Activated naive CD4-positive, alpha-beta T cell treated with anti-CD3 and anti-CD28 coated beads, Interleukin-2, amount 10 ng/mL, durations not matched to agents 7 days and 5 days (primary cell): ENCODE data around the gene APBB2.

Source experiments
- CTCF ChIA-PET: fragments of 350-600 bp; sonication (Branson Sonifier 250); formaldehyde crosslinking; loops from one replicate; lab custom pipeline; 2021; ENCODE audit warnings: antibody characterized with exemption; lab: Charles Lee
- DNase-seq: peaks from one replicate; pipeline ENCODE4 v3.0.0-alpha.2; 2020
- H3K27ac Mint-ChIP-seq: one replicate; pipeline ENCODE4 v1.8.0; 2021; ENCODE audit warnings: mild to moderate bottlenecking, moderate library complexity, mixed read lengths
- H3K27me3 Mint-ChIP-seq: one replicate; pipeline ENCODE4 v1.8.0; 2021; ENCODE audit warnings: mild to moderate bottlenecking, mixed read lengths
- H3K36me3 Mint-ChIP-seq: one replicate; pipeline ENCODE4 v1.8.0; 2021; ENCODE audit warnings: mixed read lengths
- H3K4me1 Mint-ChIP-seq: one replicate; pipeline ENCODE4 v1.8.0; 2021; ENCODE audit warnings: mixed read lengths
- H3K4me3 Mint-ChIP-seq: one replicate; pipeline ENCODE4 v1.8.0; 2021; ENCODE audit warnings: mild to moderate bottlenecking, moderate library complexity, mixed read lengths
- H3K9me3 Mint-ChIP-seq: one replicate; pipeline ENCODE4 v1.8.0; 2021; ENCODE audit warnings: mixed read lengths

The APBB2 gene

DNA sequence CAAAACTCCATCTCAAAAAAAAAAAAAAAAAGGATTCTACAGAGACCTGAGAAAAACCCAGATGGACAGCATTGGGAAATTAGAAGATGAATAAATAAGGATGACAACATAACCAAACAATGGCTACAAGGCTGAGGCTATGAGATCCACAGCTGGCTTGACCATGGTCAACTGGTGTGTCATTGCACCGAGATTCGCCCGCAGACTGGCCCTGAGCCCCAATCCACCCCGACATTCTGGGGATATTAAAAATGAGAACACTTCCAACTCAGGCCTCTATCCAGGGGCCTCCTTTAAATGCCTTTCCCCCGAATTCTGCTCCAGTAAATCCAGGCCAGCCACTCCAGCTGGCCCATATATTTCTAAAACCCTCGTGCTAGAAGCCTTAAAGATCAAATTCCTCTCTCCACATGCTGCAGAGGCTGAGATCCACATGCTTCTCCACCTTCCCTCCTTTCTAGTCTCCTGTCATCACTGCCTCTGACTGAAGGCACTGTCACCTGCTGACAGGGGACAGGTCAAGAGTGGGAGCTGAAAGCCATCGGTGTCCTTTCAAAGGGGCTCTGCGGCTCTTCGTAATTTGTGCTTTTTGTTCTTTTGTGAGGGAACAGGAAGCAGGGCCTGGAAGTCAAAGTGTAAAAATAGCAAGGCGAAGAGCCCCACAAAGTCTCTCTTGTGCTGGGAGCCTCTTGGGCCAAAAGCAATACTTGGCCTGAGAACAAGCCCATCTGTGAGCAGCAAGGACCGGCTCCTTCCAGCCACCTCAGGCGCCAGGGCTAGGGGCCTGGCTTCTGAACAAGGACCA lies 260.9 kb downstream of the APBB2 start:
- H3K9me3 Mint-ChIP-seq = no peaks in the 10 kb centered on the region
- H3K4me3 Mint-ChIP-seq = no peak overlapping the region
- no peaks in the 10 kb centered on the region for H3K36me3 Mint-ChIP-seq
- no peaks in the 10 kb centered on the region for H3K4me1 Mint-ChIP-seq
- no peak overlapping the region for H3K27ac Mint-ChIP-seq
- CTCF ChIA-PET = no interaction called here
- DNase-seq = no peak
- H3K27me3 Mint-ChIP-seq = no peaks in the 10 kb centered on the region

DNA sequence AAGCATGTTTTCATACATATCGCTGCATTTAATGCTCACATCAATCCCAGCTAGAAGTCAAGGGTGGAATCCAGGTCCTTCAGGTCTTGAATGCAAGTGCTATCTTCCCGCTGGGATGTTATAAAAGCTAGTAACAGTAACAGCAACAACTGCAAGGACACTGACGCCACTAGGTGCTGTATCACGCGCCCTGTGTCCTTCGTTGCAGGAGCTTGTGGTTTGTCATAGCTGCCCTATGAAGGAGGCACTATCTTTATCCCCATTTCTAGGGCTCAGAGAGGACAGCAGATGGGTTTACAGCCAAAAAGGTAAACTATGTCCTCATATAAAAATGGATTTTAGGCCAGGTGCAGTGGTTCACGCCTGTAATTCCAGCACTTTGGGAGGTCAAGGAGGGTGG lies 261.7 kb downstream of the APBB2 start:
- H3K4me1 Mint-ChIP-seq = no peaks in the 10 kb centered on the region
- no peak overlapping the region for H3K4me3 Mint-ChIP-seq
- no peaks in the 10 kb centered on the region for H3K9me3 Mint-ChIP-seq
- no peak for DNase-seq
- no peaks in the 10 kb centered on the region for H3K27me3 Mint-ChIP-seq
- CTCF ChIA-PET = no interaction called here
- H3K36me3 Mint-ChIP-seq = no peaks in the 10 kb centered on the region
- H3K27ac Mint-ChIP-seq = no peak overlapping the region

DNA sequence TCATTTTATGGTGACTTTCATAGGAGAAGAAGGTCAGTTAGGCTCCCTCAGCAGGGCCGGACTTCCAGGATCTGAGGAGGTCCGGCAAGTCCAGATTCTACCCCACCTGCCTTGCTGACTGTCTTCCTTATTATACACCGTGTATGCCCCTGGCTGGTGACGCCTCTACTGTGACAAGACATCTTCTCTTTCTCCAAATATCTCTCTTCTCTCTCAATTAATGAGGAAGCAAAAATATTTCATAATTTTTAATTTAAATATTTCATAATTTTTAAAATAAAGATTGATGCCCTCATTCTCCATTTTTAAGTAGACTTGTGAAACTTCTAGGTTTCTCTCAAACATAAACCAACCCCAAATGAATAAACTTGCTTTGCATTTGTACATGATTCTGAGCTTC lies 262.1 kb downstream of the APBB2 start:
- no peaks in the 10 kb centered on the region for H3K36me3 Mint-ChIP-seq
- CTCF ChIA-PET = interaction anchor here (0.7 kb wide), 1 partner anchor 9 kb away, joined by 3 read pairs; no protein-coding TSS in a partner anchor

DNA sequence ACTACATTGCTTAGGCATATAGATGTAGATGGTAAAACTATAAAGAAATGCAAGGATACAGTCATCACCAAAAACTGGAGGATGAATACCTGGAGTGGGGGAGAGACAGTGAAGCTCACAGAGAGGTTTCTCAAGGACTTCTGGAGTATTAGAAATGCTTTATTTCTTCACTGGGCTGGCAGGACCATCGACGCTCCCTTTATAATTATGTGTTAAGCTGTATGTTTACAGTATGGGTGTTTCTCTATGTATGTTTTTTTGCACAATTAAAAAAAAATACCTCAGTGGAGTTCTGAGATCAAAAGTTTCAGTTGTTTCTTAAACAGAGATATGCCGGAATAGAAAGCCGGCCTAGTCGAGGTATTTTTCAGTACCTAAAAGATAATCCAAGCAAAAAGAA lies 263.3 kb downstream of the APBB2 start:
- no peaks in the 10 kb centered on the region for H3K9me3 Mint-ChIP-seq
- H3K27ac Mint-ChIP-seq = no peak overlapping the region
- CTCF ChIA-PET = interaction anchor here (0.7 kb wide), 1 partner anchor 26 kb away, joined by 3 read pairs; no protein-coding TSS in a partner anchor
- no peak overlapping the region for H3K4me3 Mint-ChIP-seq
- H3K27me3 Mint-ChIP-seq = no peaks in the 10 kb centered on the region
- no peaks in the 10 kb centered on the region for H3K4me1 Mint-ChIP-seq
- DNase-seq = no peak
- H3K36me3 Mint-ChIP-seq = no peaks in the 10 kb centered on the region

More for the DNA sequence above, 262.1 kb downstream of the APBB2 start:
- Mint-ChIP-seq H3K9me3 (no peaks in the 10 kb centered on the region), H3K27me3 (no peaks in the 10 kb centered on the region), H3K4me1 (no peaks in the 10 kb centered on the region), H3K4me3 (no peak overlapping the region), H3K27ac (no peak overlapping the region)
- DNase-seq = no peak

DNA sequence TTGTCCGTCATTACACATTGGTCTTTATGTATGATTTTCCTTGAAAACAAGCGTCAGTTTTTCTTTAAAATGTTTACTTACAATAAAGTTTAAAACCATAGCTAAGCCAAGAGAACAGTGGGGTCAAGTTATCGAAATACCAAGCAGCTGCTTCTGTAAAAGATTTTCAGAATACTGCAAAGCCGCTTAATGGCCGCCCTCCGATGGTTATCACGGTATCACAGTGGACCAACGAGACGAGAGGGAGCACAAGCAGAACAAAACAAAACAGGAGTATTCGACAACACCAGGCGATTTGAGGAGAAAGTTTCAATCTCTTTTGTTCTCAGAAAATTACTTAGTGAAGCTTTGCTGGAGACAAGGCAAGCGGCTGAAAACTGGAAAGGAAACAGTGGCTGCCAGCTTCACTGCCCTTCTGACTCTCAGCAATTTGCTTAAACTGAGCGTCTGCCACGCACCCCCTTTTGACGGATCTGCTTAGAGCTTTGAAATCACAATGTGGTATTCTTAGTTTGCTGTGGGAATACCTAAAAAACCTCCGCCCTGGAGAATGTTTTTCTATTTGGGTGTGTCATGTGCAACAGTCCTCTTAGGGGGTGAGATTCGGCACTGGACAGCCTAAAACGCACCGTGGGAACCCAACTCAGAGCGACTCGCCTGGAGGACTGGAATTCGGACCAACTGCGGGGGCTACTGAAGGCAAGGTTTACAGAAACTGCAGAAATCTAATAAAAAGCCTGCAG lies 264.8 kb downstream of the APBB2 start:
- no peaks in the 10 kb centered on the region for H3K9me3 Mint-ChIP-seq
- no peaks in the 10 kb centered on the region for H3K36me3 Mint-ChIP-seq
- CTCF ChIA-PET = interaction anchor here (0.6 kb wide), 1 partner anchor 49 kb away, joined by 3 read pairs; no protein-coding TSS in a partner anchor
- no peaks in the 10 kb centered on the region for H3K27me3 Mint-ChIP-seq
- H3K27ac Mint-ChIP-seq = no peak overlapping the region
- no peak overlapping the region for H3K4me3 Mint-ChIP-seq
- H3K4me1 Mint-ChIP-seq = no peaks in the 10 kb centered on the region
- DNase-seq = no peak

DNA sequence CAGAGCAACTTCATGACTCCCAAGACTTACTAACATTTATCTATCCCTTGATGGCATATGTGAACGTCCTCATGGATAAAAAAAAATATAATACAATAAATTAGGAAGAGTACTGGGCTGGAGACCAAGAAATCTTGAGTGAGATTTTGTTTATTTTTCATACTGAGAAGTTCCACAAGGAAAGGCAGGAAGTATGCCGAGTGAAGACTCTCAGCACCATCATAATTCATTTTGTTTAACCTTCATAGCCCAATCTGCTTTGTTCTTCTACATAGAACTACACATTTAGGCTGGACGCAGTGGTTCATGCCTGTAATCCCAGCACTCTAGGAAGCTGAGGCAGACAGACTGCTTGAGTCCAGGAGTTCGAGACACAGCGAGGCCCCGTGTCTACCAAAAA lies 266.3 kb downstream of the APBB2 start:
- H3K27ac Mint-ChIP-seq = no peak overlapping the region
- H3K36me3 Mint-ChIP-seq = no peaks in the 10 kb centered on the region
- no peaks in the 10 kb centered on the region for H3K4me1 Mint-ChIP-seq
- H3K27me3 Mint-ChIP-seq = no peaks in the 10 kb centered on the region
- H3K4me3 Mint-ChIP-seq = no peak overlapping the region
- no peaks in the 10 kb centered on the region for H3K9me3 Mint-ChIP-seq
- no peak for DNase-seq
- CTCF ChIA-PET = no interaction called here

DNA sequence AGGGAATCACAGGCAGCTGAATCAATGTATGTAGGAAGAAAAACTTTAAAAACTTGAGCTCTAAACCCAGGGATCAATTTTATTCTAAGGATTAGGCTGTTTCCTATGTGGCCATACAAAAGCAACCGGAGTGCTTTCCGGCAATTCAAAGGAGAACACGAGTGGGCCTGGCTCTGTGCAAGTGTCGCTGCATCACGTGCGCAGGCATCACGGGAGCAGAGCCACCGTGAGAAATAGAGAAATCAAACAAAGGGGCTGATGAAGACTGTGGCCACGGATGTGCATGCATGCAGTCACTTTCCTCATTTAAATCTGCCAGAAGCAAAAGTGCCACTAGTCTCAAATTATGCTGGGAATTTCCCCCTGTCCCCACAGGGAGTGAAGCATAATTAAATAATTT lies 267.7 kb downstream of the APBB2 start:
- no peak overlapping the region for H3K4me3 Mint-ChIP-seq
- no peak overlapping the region for H3K27ac Mint-ChIP-seq
- no peaks in the 10 kb centered on the region for H3K27me3 Mint-ChIP-seq
- H3K9me3 Mint-ChIP-seq = no peaks in the 10 kb centered on the region
- DNase-seq = no peak
- H3K36me3 Mint-ChIP-seq = no peaks in the 10 kb centered on the region
- H3K4me1 Mint-ChIP-seq = no peaks in the 10 kb centered on the region
- CTCF ChIA-PET = no interaction called here

DNA sequence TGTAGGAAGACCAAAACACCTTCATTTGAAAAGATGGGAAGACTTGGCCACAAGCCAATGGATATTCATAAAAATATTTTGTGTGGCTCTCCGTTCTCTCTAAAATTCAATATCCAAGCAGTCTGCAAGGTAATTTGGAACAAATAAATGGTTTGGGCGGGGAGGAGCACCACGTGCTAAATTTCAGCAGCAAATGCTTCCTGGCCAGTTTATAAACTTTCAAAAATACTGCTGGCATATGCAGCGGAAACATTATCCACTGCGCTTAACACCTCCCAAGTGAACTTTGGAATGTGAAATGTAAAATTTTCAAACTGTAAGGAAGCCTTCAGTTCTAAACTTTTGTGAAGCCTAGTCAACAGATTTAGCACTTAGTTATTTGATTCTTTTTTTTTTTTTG lies 273.6 kb downstream of the APBB2 start:
- H3K4me3 Mint-ChIP-seq = no peak overlapping the region
- no peak for DNase-seq
- H3K36me3 Mint-ChIP-seq = no peaks in the 10 kb centered on the region
- CTCF ChIA-PET = interaction anchor here (1.7 kb wide), 1 partner anchor 11 kb away, joined by 4 read pairs; no protein-coding TSS in a partner anchor
- no peaks in the 10 kb centered on the region for H3K4me1 Mint-ChIP-seq
- peaks cover 5% of the 10 kb centered on the region for H3K27me3 Mint-ChIP-seq
- no peak overlapping the region for H3K27ac Mint-ChIP-seq
- no peaks in the 10 kb centered on the region for H3K9me3 Mint-ChIP-seq

DNA sequence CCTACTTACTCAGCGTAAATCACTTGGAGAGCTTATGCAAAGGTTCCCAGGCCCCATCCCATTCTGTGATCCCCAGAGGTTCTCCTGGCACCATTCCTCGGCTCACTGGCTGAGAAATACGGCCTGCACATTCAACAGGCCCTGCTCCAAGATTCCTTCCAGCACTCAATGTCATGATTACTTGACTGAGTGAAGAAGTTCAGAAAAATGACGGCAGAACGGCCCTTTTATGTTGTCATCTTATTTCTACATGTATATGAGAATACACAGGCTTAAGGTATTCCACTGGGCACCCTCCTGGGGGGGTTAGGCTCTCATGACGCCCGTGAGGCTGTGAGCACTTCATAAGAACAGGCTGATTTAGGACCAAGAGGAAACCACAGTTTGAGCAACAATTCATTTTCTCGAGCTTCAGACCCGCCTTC lies 274.0 kb downstream of the APBB2 start:
- CTCF ChIA-PET = interaction anchor here (1.7 kb wide), 1 partner anchor 11 kb away, joined by 4 read pairs; no protein-coding TSS in a partner anchor
- H3K27me3 Mint-ChIP-seq = peaks cover 7% of the 10 kb centered on the region
- no peak overlapping the region for H3K27ac Mint-ChIP-seq
- H3K4me1 Mint-ChIP-seq = no peaks in the 10 kb centered on the region
- no peak for DNase-seq
- H3K9me3 Mint-ChIP-seq = no peaks in the 10 kb centered on the region
- no peaks in the 10 kb centered on the region for H3K36me3 Mint-ChIP-seq
- no peak overlapping the region for H3K4me3 Mint-ChIP-seq

DNA sequence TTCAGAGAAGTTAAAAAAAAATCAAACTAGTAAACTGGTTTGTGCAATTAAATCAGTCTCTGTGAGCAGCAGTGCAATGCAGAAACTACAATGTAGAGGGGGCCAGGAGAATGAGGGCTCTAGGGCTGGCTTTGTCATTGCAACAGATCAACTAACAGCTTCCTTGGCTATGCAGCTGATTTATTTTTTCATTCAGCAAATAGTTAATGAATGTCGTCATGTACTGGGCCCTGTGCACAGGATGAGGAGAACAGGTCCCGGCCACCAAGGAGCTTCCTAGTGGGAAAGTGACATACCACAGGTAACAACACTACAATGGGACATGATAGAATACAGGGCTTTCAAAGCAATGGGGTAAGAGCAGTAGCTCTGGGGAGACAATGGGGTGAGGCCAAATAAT lies 274.5 kb downstream of the APBB2 start:
- H3K4me1 Mint-ChIP-seq = no peaks in the 10 kb centered on the region
- no peak for DNase-seq
- H3K9me3 Mint-ChIP-seq = no peaks in the 10 kb centered on the region
- H3K36me3 Mint-ChIP-seq = no peaks in the 10 kb centered on the region
- CTCF ChIA-PET = interaction anchor here (1.7 kb wide), 1 partner anchor 10 kb away, joined by 4 read pairs; no protein-coding TSS in a partner anchor
- H3K27ac Mint-ChIP-seq = no peak overlapping the region
- H3K4me3 Mint-ChIP-seq = no peak overlapping the region
- H3K27me3 Mint-ChIP-seq = peaks cover 9% of the 10 kb centered on the region

DNA sequence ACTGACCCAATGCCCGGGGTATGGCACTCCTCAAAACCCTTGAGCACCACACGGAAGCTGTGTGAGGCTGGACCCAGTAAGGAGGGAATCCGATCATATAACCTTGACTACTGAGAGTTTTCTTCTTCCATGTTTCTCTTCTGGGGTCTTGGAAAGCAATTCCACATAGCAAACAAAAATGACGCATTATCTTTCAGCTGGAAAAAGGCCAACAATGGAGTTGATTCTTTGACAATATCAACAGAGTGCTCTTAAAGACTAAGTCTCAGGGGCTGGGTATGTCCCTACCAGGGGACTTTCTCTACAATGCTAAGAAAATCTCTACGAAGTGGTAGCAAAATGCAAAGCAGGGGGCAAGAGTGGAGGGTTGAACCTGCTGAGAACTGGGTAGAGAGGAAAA lies 276.0 kb downstream of the APBB2 start:
- DNase-seq = no peak
- Mint-ChIP-seq H3K9me3 (no peaks in the 10 kb centered on the region), H3K27me3 (peaks cover 9% of the 10 kb centered on the region), H3K36me3 (no peaks in the 10 kb centered on the region), H3K27ac (no peak overlapping the region), H3K4me3 (no peak overlapping the region), H3K4me1 (no peaks in the 10 kb centered on the region)
- CTCF ChIA-PET = interaction anchor here (4.0 kb wide), 1 partner anchor 13 kb away, joined by 15 read pairs; no protein-coding TSS in a partner anchor

DNA sequence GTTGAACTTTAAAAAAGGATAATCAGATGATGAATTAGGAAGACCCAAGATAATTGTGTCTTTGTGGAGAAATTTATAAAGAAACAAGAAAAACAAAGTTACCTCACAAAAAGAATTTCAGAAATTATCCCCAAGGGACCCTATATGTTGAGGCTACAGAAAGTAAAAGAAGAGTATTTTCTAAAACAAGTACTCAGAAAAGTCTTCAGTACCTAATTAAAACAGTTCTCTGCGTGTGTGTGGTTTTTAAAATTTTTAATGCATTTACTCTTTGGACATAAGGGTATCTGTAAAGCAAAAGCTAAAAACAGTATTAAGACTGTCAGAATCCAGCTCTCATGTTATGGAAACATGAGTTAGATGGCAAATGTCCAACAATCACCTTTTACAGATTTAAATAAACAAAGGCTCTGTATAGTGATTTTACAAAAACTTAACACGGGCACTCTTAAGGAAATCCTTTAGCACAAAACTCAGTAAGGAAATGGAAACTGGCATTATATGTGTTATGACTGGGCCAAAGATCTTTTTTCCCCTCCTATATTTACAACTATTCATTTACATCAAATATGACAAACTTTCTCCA lies 277.1 kb downstream of the APBB2 start:
- no peaks in the 10 kb centered on the region for H3K9me3 Mint-ChIP-seq
- CTCF ChIA-PET = interaction anchor here (1.0 to 4.0 kb wide), 2 partner anchors 12 to 277 kb away, joined by 3 to 15 read pairs; partner anchors contain the start of gene APBB2
- H3K36me3 Mint-ChIP-seq = no peaks in the 10 kb centered on the region
- H3K4me3 Mint-ChIP-seq = no peak overlapping the region
- no peak overlapping the region for H3K27ac Mint-ChIP-seq
- peaks cover 9% of the 10 kb centered on the region for H3K27me3 Mint-ChIP-seq
- no peak for DNase-seq
- no peaks in the 10 kb centered on the region for H3K4me1 Mint-ChIP-seq

DNA sequence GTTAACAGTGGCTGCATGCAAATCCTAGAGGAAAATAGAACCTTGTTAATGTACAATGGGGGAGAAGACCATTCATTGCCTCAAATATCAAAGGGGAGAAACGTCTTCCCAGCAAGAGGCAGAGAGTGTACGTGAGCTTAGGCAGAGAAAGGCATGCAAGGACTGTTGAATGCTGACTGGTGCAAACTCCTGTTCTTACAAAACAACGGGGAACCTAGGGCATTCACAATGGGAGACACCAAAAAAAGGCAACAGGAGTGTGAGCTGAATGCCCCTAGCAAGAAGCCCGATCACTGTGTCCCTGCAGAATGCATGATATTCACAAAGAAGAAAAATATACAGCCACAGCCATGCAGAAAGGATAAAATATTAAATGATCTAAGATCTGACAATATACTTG lies 279.7 kb downstream of the APBB2 start:
- CTCF ChIA-PET = no interaction called here
- H3K4me1 Mint-ChIP-seq = no peaks in the 10 kb centered on the region
- no peaks in the 10 kb centered on the region for H3K36me3 Mint-ChIP-seq
- peaks cover 9% of the 10 kb centered on the region for H3K27me3 Mint-ChIP-seq
- no peaks in the 10 kb centered on the region for H3K9me3 Mint-ChIP-seq
- H3K4me3 Mint-ChIP-seq = no peak overlapping the region
- DNase-seq = no peak
- H3K27ac Mint-ChIP-seq = no peak overlapping the region
